Neural cell (in vitro differentiated cells): ENCODE data around the gene PFKFB3. TPM values are rescaled to one million over a fixed set of nuclear protein-coding genes. Genes with fewer than 3 reads are reported as not detected.

Experiments used
- H2AFZ ChIP-seq: fragments of 200-600, 300-800 bp; sonication (generic), shearing (Covaris generic); 2 replicates; pipeline ENCODE4 v1.6.0; 2014; ENCODE audit warnings: low read depth, mild to moderate bottlenecking, antibody characterized with exemption, low read length, moderate library complexity
- H3F3A ChIP-seq: fragments of 200-600 bp; shearing (Covaris generic); 2 replicates; pipeline ENCODE4 v1.6.1; 2016; ENCODE audit warnings: mild to moderate bottlenecking, moderate library complexity, mixed read lengths, antibody characterized with exemption, low read length; ENCODE audit not compliant: insufficient read depth, poor library complexity, severe bottlenecking
- H3K27ac ChIP-seq: fragments of 200-600, 300-800 bp; sonication (generic), shearing (Covaris generic); 2 replicates; pipeline ENCODE4 v1.5.1; 2014; ENCODE audit warnings: mild to moderate bottlenecking, low read length, moderate library complexity
- H3K27me3 ChIP-seq: fragments of 300-800, 200-600 bp; sonication (generic), shearing (Covaris generic); 2 replicates; pipeline ENCODE4 v1.6.0; 2014; ENCODE audit warnings: mild to moderate bottlenecking, low read depth, low read length, moderate library complexity; ENCODE audit not compliant: insufficient read depth
- H3K36me3 ChIP-seq: fragments of 300-800, 200-600 bp; sonication (generic), shearing (Covaris generic); 2 replicates; pipeline ENCODE4 v1.5.1; 2014; ENCODE audit warnings: mild to moderate bottlenecking, antibody characterized with exemption, low read length, moderate library complexity; ENCODE audit not compliant: insufficient read depth
- H3K4me2 ChIP-seq: fragments of 300-800, 200-600 bp; sonication (generic), shearing (Covaris generic); 2 replicates; pipeline ENCODE4 v1.6.0; 2014; ENCODE audit warnings: mild to moderate bottlenecking, low read length
- H3K4me3 ChIP-seq: fragments of 300-800, 200-600 bp; sonication (generic), shearing (Covaris generic); 2 replicates; pipeline ENCODE4 v1.5.1; 2014; ENCODE audit warnings: mild to moderate bottlenecking, low read length, moderate library complexity
- H3K79me2 ChIP-seq: fragments of 200-600 bp; shearing (Covaris generic); replicated peaks from 2 replicates; pipeline ENCODE4 v1.6.0; 2014; ENCODE audit warnings: mild to moderate bottlenecking, low read length, moderate library complexity; ENCODE audit not compliant: insufficient read depth
- H3K9ac ChIP-seq: fragments of 300-800, 200-600 bp; sonication (generic), shearing (Covaris generic); 2 replicates; pipeline ENCODE4 v1.6.1; 2016; ENCODE audit warnings: mild to moderate bottlenecking, low read length, mixed read lengths
- H3K9me2 ChIP-seq: fragments of 200-600 bp; shearing (Covaris generic); 2 replicates; pipeline ENCODE4 v1.6.1; 2016; ENCODE audit warnings: mild to moderate bottlenecking, low read length, mixed read lengths; ENCODE audit not compliant: insufficient read depth
- H3K9me3 ChIP-seq: fragments of 200-600, 300-800 bp; sonication (generic), shearing (Covaris generic); 2 replicates; pipeline ENCODE4 v1.6.1; 2016; ENCODE audit warnings: mild to moderate bottlenecking, mixed run types, low read length, moderate library complexity, mixed read lengths
- H4K20me1 ChIP-seq: fragments of 200-600 bp; shearing (Covaris generic); 2 replicates; pipeline ENCODE4 v1.6.1; 2016; ENCODE audit warnings: mild to moderate bottlenecking, mixed run types; ENCODE audit not compliant: insufficient read depth
- CTCF ChIP-seq: fragments of 450-650 bp; IDR thresholded peaks from 2 replicates; pipeline ENCODE4 v1.5.1; 2014; ENCODE audit warnings: antibody characterized with exemption, mild to moderate bottlenecking, moderate library complexity; ENCODE audit not compliant: poor library complexity, severe bottlenecking
- EP300 ChIP-seq: fragments of 450-650 bp; conservative IDR thresholded peaks from 2 replicates; pipeline ENCODE4 v1.6.1; 2014; ENCODE audit warnings: antibody characterized with exemption, mild to moderate bottlenecking, moderate library complexity; ENCODE audit not compliant: poor library complexity, severe bottlenecking
- EZH2 ChIP-seq: fragments of 200-600, 300-800 bp; shearing (Covaris generic), sonication (generic); IDR thresholded peaks from 2 replicates; pipeline ENCODE4 v1.6.1; 2014; ENCODE audit warnings: antibody characterized with exemption, low read length, borderline replicate concordance, mild to moderate bottlenecking; ENCODE audit not compliant: insufficient read depth, poor library complexity, severe bottlenecking
- MXI1 ChIP-seq: fragments of 450-650 bp; conservative IDR thresholded peaks from 2 replicates; pipeline ENCODE4 v1.6.1; 2014; ENCODE audit warnings: antibody characterized with exemption, mild to moderate bottlenecking; ENCODE audit not compliant: poor library complexity, severe bottlenecking
- POLR2AphosphoS5 ChIP-seq: IDR thresholded peaks from 2 replicates; pipeline ENCODE4 v1.6.1; 2012
- RAD21 ChIP-seq: fragments of 450-650 bp; conservative IDR thresholded peaks from 2 replicates; pipeline ENCODE4 v1.6.1; 2014; ENCODE audit warnings: antibody characterized with exemption, mild to moderate bottlenecking, moderate library complexity
- REST ChIP-seq: IDR thresholded peaks from 2 replicates; pipeline ENCODE4 v1.6.1; 2012; ENCODE audit warnings: borderline replicate concordance
- SMC3 ChIP-seq: fragments of 450-650 bp; conservative IDR thresholded peaks from 2 replicates; pipeline ENCODE4 v1.6.1; 2014; ENCODE audit warnings: antibody characterized with exemption, mild to moderate bottlenecking, moderate library complexity; ENCODE audit not compliant: poor library complexity
- TAF1 ChIP-seq: IDR thresholded peaks from 2 replicates; pipeline ENCODE4 v1.6.1; 2012; ENCODE audit warnings: low read depth
- polyA plus RNA-seq: library from polyadenylated mRNA; depleted of rRNA; stranded (reverse); fragments of >200 nt; gene quantifications from 2 replicates; pipeline ENCODE4 v1.2.3, GENCODE V29; 2014

The PFKFB3 gene
- polyA plus RNA-seq, 1 donor from 2014 or later = 33.4 TPM

GRCh38 chr10:6222755-6223154 is 20.0 kb downstream of the PFKFB3 start:
- Histone ChIP-seq H3K9me2 (no peaks in the 10 kb centered on the region), H3K36me3 (peaks cover 8% of the 10 kb centered on the region), H3K4me3 (no peak overlapping the region), H3K4me2 (no peak overlapping the region), H2AFZ (no peak overlapping the region), H3K9me3 (no peaks in the 10 kb centered on the region), H4K20me1 (no peaks in the 10 kb centered on the region), H3K27me3 (no peaks in the 10 kb centered on the region), H3F3A (no peaks in the 10 kb centered on the region), H3K27ac (no peak overlapping the region), H3K79me2 (no peaks in the 10 kb centered on the region), H3K9ac (no peak overlapping the region)
- TF ChIP-seq EZH2 (no peak), EP300 (no peak), REST (no peak), SMC3 (no peak), RAD21 (no peak), TAF1 (no peak), CTCF (no peak), MXI1 (no peak), POLR2AphosphoS5 (no peak)

- no peaks in the 10 kb centered on the region for H4K20me1 ChIP-seq
- no peak overlapping the region for H3K4me3 ChIP-seq
- no peak overlapping the region for H2AFZ ChIP-seq
- H3K27ac ChIP-seq = no peak overlapping the region
- H3K79me2 ChIP-seq = no peaks in the 10 kb centered on the region
- H3K36me3 ChIP-seq = peaks cover 8% of the 10 kb centered on the region
- H3F3A ChIP-seq = no peaks in the 10 kb centered on the region
- no peak for TF ChIP-seq CTCF
- no peak for TF ChIP-seq EP300
- TF ChIP-seq EZH2 = no peak
- no peak for TF ChIP-seq TAF1
- TF ChIP-seq POLR2AphosphoS5 = no peak
- TF ChIP-seq RAD21 = no peak
- no peak for TF ChIP-seq MXI1
- TF ChIP-seq SMC3 = no peak
- no peak for TF ChIP-seq REST
- no peak overlapping the region for H3K9ac ChIP-seq
- H3K4me2 ChIP-seq = no peak overlapping the region
- H3K27me3 ChIP-seq = no peaks in the 10 kb centered on the region
- H3K9me2 ChIP-seq = no peaks in the 10 kb centered on the region
- no peaks in the 10 kb centered on the region for H3K9me3 ChIP-seq
These were observed 21.2 kb downstream of the PFKFB3 start for GRCh38 chr10:6223981-6224380.
